H9 (cell line): ENCODE results near the gene FBXL16. TPM values are rescaled to one million over a fixed set of nuclear protein-coding genes. Genes with fewer than 3 reads are reported as not detected.

Experiments
- DNase-seq: peaks from one replicate; pipeline ENCODE4 v3.0.0-alpha.2; 2017
- H2AFZ ChIP-seq: one replicate; pipeline ENCODE4 v1.6.1; 2013; ENCODE audit warnings: mild to moderate bottlenecking, low read length, control low read depth, moderate library complexity
- H2AK5ac ChIP-seq: 2 replicates; pipeline ENCODE4 v1.6.1; 2013; ENCODE audit warnings: low read length, control low read depth, mixed read lengths; ENCODE audit not compliant: insufficient read length
- H2BK120ac ChIP-seq: one replicate; pipeline ENCODE4 v1.6.1; 2013; ENCODE audit warnings: low read depth, mild to moderate bottlenecking, low read length, control low read depth, inconsistent platforms; ENCODE audit not compliant: poor library complexity, severe bottlenecking
- H2BK12ac ChIP-seq: 2 replicates; pipeline ENCODE4 v1.6.1; 2013; ENCODE audit warnings: low read length, control low read depth, mixed read lengths, low read depth; ENCODE audit not compliant: insufficient read length
- H2BK15ac ChIP-seq: 2 replicates; pipeline ENCODE4 v1.6.1; 2013; ENCODE audit warnings: low read depth, low read length, control low read depth
- H2BK20ac ChIP-seq: one replicate; pipeline ENCODE4 v1.6.1; 2013; ENCODE audit warnings: low read depth, mild to moderate bottlenecking, low read length, control low read depth, inconsistent platforms; ENCODE audit not compliant: poor library complexity, severe bottlenecking
- H2BK5ac ChIP-seq: 2 replicates; pipeline ENCODE4 v1.6.1; 2013; ENCODE audit warnings: low read length, control low read depth, mixed read lengths; ENCODE audit not compliant: insufficient read length
- H3K14ac ChIP-seq: 2 replicates; pipeline ENCODE4 v1.6.1; 2013; ENCODE audit warnings: low read length, control low read depth; ENCODE audit not compliant: insufficient read depth
- H3K18ac ChIP-seq: 2 replicates; pipeline ENCODE4 v1.6.1; 2013; ENCODE audit warnings: low read depth, mild to moderate bottlenecking, mixed read lengths, low read length, control low read depth; ENCODE audit not compliant: insufficient read length
- H3K23ac ChIP-seq: 2 replicates; pipeline ENCODE4 v1.6.1; 2013; ENCODE audit warnings: low read length, control low read depth, mixed read lengths, low read depth; ENCODE audit not compliant: insufficient read length
- H3K23me2 ChIP-seq: 2 replicates; pipeline ENCODE4 v1.6.1; 2013; ENCODE audit warnings: low read depth, mild to moderate bottlenecking, mixed read lengths, low read length, control low read depth; ENCODE audit not compliant: insufficient read length, poor library complexity, severe bottlenecking
- H3K27ac ChIP-seq: 2 replicates; pipeline ENCODE4 v1.5.1; 2013; ENCODE audit warnings: low read length, control low read depth, mixed read lengths, low read depth; ENCODE audit not compliant: insufficient read length
- H3K27me3 ChIP-seq: 2 replicates; pipeline ENCODE4 v1.6.1; 2013; ENCODE audit warnings: low read length, control low read depth, inconsistent platforms; ENCODE audit not compliant: insufficient read depth
- H3K4ac ChIP-seq: 2 replicates; pipeline ENCODE4 v1.6.1; 2013; ENCODE audit warnings: low read depth, mild to moderate bottlenecking, control low read depth, inconsistent platforms, low read length, moderate library complexity
- H3K4me1 ChIP-seq: 2 replicates; pipeline ENCODE4 v1.6.1; 2013; ENCODE audit warnings: low read length, control low read depth, inconsistent platforms; ENCODE audit not compliant: insufficient read depth
- H3K4me2 ChIP-seq: 2 replicates; pipeline ENCODE4 v1.6.1; 2013; ENCODE audit warnings: low read length, control low read depth, mixed read lengths; ENCODE audit not compliant: insufficient read length, insufficient read depth
- H3K56ac ChIP-seq: 2 replicates; pipeline ENCODE4 v1.6.1; 2013; ENCODE audit warnings: low read depth, mild to moderate bottlenecking, mixed read lengths, low read length, control low read depth; ENCODE audit not compliant: insufficient read length
- H3K79me1 ChIP-seq: 2 replicates; pipeline ENCODE4 v1.6.1; 2013; ENCODE audit warnings: low read depth, mild to moderate bottlenecking, moderate library complexity, low read length, control low read depth, inconsistent platforms; ENCODE audit not compliant: insufficient read depth, poor library complexity, severe bottlenecking
- H3K79me2 ChIP-seq: 2 replicates; pipeline ENCODE4 v1.6.1; 2013; ENCODE audit warnings: low read length, control low read depth, inconsistent platforms; ENCODE audit not compliant: insufficient read depth
- H3K9ac ChIP-seq: 2 replicates; pipeline ENCODE4 v1.6.1; 2013; ENCODE audit warnings: low read length, control low read depth, mixed read lengths; ENCODE audit not compliant: insufficient read length; ENCODE audit errors: extremely low read depth
- H3K9me3 ChIP-seq: one replicate; pipeline ENCODE4 v1.6.1; 2013; ENCODE audit warnings: low read depth, low read length, inconsistent platforms; ENCODE audit not compliant: control insufficient read depth
- H3T11ph ChIP-seq: one replicate; pipeline ENCODE4 v1.6.1; 2013; ENCODE audit warnings: mild to moderate bottlenecking, low read length, control low read depth, inconsistent platforms
- H4K20me1 ChIP-seq: one replicate; pipeline ENCODE4 v1.6.1; 2013; ENCODE audit not compliant: control insufficient read depth, insufficient read length, insufficient read depth
- H4K5ac ChIP-seq: 2 replicates; pipeline ENCODE4 v1.6.1; 2013; ENCODE audit warnings: low read depth, mild to moderate bottlenecking, mixed read lengths, low read length, control low read depth; ENCODE audit not compliant: insufficient read length
- H4K8ac ChIP-seq: replicated peaks from 2 replicates; pipeline ENCODE4 v1.6.1; 2013; ENCODE audit warnings: low read length, control low read depth, mixed read lengths, low read depth; ENCODE audit not compliant: insufficient read length
- H4K91ac ChIP-seq: 2 replicates; pipeline ENCODE4 v1.6.1; 2013; ENCODE audit warnings: low read depth, mild to moderate bottlenecking, moderate library complexity, mixed read lengths, low read length, control low read depth; ENCODE audit not compliant: insufficient read length
- H3K27ac Mint-ChIP-seq, 3 experiments: 2 replicates in 2 of 3; 3 replicates in 1 of 3; pipeline ENCODE4 v1.8.0; 2020 to 2021; ENCODE audit warnings: mixed read lengths in 3 of 3, mild to moderate bottlenecking in 1 of 3, moderate library complexity in 1 of 3
- H3K27me3 Mint-ChIP-seq: 2 replicates; pipeline ENCODE4 v1.8.0; 2021; ENCODE audit warnings: low read depth, mild to moderate bottlenecking, moderate library complexity, mixed read lengths
- H3K36me3 Mint-ChIP-seq, 3 experiments: 2 replicates in 2 of 3; 3 replicates in 1 of 3; pipeline ENCODE4 v1.8.0; 2020 to 2021; ENCODE audit warnings: low read depth in 3 of 3, mixed read lengths in 3 of 3; ENCODE audit not compliant: insufficient read depth in 1 of 3
- H3K4me1 Mint-ChIP-seq, 2 experiments: 2 replicates each; pipeline ENCODE4 v1.8.0; 2020; ENCODE audit warnings: mixed read lengths in 2 of 2
- H3K4me3 Mint-ChIP-seq, 2 experiments: 2 replicates in 1 of 2; 3 replicates in 1 of 2; pipeline ENCODE4 v1.8.0; 2020 to 2021; ENCODE audit warnings: mild to moderate bottlenecking in 2 of 2, mixed read lengths in 2 of 2, moderate library complexity in 1 of 2
- H3K9me3 Mint-ChIP-seq, 2 experiments: 2 replicates in 1 of 2; 3 replicates in 1 of 2; pipeline ENCODE4 v1.8.0; 2020; ENCODE audit warnings: mild to moderate bottlenecking in 2 of 2, mixed read lengths in 2 of 2, moderate library complexity in 1 of 2
- WGBS: extraction: QIAGEN DNeasy Blood & Tissue Kit; methylation state at CpG from one replicate; pipeline ENCODE4 v1.1.7; 2013; ENCODE audit warnings: missing lambda C conversion rate, low lambda C conversion rate, mixed read lengths; ENCODE audit not compliant: insufficient read length; ENCODE audit errors: extremely low coverage; 5-methylcytosine and 5-hydroxymethylcytosine counted together
- total RNA-seq: library from RNA; stranded (reverse); gene quantifications from 2 replicates; pipeline ENCODE4 v1.2.1, GENCODE V29; 2021
- TF ChIP-seq, protein P1 (sequence below): fragments of 200-600 bp; sonication (generic); conservative IDR thresholded peaks from 3 replicates; pipeline ENCODE4 v1.8.0; 2021; ENCODE audit warnings: antibody characterized with exemption, mild to moderate bottlenecking

Gene FBXL16
- total RNA-seq, 1 experiment from 2014 or later = 9.6 TPM

GRCh38 chr16:646679-647172 is 58.9 kb downstream of the FBXL16 start:
- Histone ChIP-seq H3K79me1 (no peaks in the 10 kb centered on the region), H3K27me3 (no peaks in the 10 kb centered on the region), H3K18ac (no peak overlapping the region), H2AK5ac (no peak overlapping the region), H4K8ac (no peak overlapping the region), H3T11ph (no peak overlapping the region), H3K9ac (no peak overlapping the region), H3K4me2 (no peak overlapping the region), H3K4ac (no peak overlapping the region), H4K91ac (no peak overlapping the region), H3K56ac (no peak overlapping the region), H2BK5ac (no peak overlapping the region), H3K23ac (no peak overlapping the region), H2AFZ (no peak overlapping the region), H2BK20ac (no peak overlapping the region), H3K79me2 (no peaks in the 10 kb centered on the region), H4K5ac (no peak overlapping the region), H2BK12ac (no peak overlapping the region), H2BK120ac (no peak overlapping the region), H3K27ac (no peak overlapping the region), H4K20me1 (no peaks in the 10 kb centered on the region), H3K14ac (no peak overlapping the region), H3K23me2 (peaks cover 14% of the 10 kb centered on the region), H3K9me3 (no peaks in the 10 kb centered on the region), H3K4me1 (no peaks in the 10 kb centered on the region; the same call in 1 of the 2 replicates), H2BK15ac (no peak overlapping the region)
- DNase-seq = no peak
- TF ChIP-seq, protein P1, sequence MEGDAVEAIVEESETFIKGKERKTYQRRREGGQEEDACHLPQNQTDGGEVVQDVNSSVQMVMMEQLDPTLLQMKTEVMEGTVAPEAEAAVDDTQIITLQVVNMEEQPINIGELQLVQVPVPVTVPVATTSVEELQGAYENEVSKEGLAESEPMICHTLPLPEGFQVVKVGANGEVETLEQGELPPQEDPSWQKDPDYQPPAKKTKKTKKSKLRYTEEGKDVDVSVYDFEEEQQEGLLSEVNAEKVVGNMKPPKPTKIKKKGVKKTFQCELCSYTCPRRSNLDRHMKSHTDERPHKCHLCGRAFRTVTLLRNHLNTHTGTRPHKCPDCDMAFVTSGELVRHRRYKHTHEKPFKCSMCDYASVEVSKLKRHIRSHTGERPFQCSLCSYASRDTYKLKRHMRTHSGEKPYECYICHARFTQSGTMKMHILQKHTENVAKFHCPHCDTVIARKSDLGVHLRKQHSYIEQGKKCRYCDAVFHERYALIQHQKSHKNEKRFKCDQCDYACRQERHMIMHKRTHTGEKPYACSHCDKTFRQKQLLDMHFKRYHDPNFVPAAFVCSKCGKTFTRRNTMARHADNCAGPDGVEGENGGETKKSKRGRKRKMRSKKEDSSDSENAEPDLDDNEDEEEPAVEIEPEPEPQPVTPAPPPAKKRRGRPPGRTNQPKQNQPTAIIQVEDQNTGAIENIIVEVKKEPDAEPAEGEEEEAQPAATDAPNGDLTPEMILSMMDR = no peak
- Mint-ChIP-seq H3K27ac (no peak overlapping the region; a peak in 1 of 7 replicates), H3K36me3 (peaks cover 2 to 15% (median 4%) of the 10 kb centered on the region in 3 experiments; a peak in 4 of 7 replicates), H3K4me3 (peak overlapping the region in 1 of 2 experiments; percentile 29; a peak in 1 of 5 replicates), H3K27me3 (no peaks in the 10 kb centered on the region; the same call in 1 of the 2 replicates), H3K4me1 (peaks cover 2 to 15% of the 10 kb centered on the region in 2 experiments), H3K9me3 (no peaks in the 10 kb centered on the region)
- no CpG with 5 or more reads among the region's 22 CpGs for WGBS
